H1 (cell line): ENCODE measurements around the gene PAFAH1B1. TPM values are rescaled to one million over a fixed set of nuclear protein-coding genes. Genes with fewer than 3 reads are reported as not detected.

ENCODE experiments used
- CTCF ChIA-PET: fragments of 300-600 bp; sonication (Branson Sonifier 250); formaldehyde crosslinking; loops from one replicate; lab custom pipeline; 2021; ENCODE audit not compliant: partially characterized antibody; lab: Charles Lee
- POLR2A ChIA-PET: fragments of 300-600 bp; sonication (Branson Sonifier 250); formaldehyde crosslinking; loops from one replicate; lab custom pipeline; 2021; ENCODE audit warnings: inconsistent platforms; ENCODE audit not compliant: partially characterized antibody; lab: Charles Lee
- DNase-seq, 2 experiments: peaks; one replicate each; pipeline versions ENCODE4 v3.0.0 to v3.0.0-alpha.2; 2010 to 2022; ENCODE audit warnings: low spot score in 2 of 2, low read depth in 1 of 2, mixed read lengths in 1 of 2
- FAIRE-seq: peaks from 2 replicates; lab custom pipeline; 2011; peaks lifted over from hg19 to GRCh38; lab: Jason Lieb, UNC
- H2AFZ ChIP-seq: 2 replicates; pipeline ENCODE4 v1.8.1; 2012; ENCODE audit warnings: low read length, inconsistent platforms
- H2AK5ac ChIP-seq: 2 replicates; pipeline ENCODE4 v1.6.1; 2013; ENCODE audit warnings: low read depth, low read length
- H2BK120ac ChIP-seq: replicated peaks from 2 replicates; pipeline ENCODE3; 2013; ENCODE audit warnings: low read depth, low read length, inconsistent platforms
- H2BK12ac ChIP-seq: 2 replicates; pipeline ENCODE4 v1.6.1; 2013; ENCODE audit warnings: low read depth, low read length
- H2BK15ac ChIP-seq: 2 replicates; pipeline ENCODE4 v1.6.1; 2013; ENCODE audit warnings: low read length
- H2BK20ac ChIP-seq: 2 replicates; pipeline ENCODE4 v1.6.1; 2013; ENCODE audit warnings: low read length
- H2BK5ac ChIP-seq: 2 replicates; pipeline ENCODE4 v1.6.1; 2013; ENCODE audit warnings: low read depth, low read length
- H3K14ac ChIP-seq: 2 replicates; pipeline ENCODE4 v1.6.1; 2013; ENCODE audit warnings: inconsistent platforms; ENCODE audit not compliant: insufficient read length
- H3K18ac ChIP-seq: 2 replicates; pipeline ENCODE4 v1.6.1; 2013; ENCODE audit warnings: low read length; ENCODE audit errors: extremely low read depth
- H3K23ac ChIP-seq: 2 replicates; pipeline ENCODE4 v1.6.1; 2013; ENCODE audit warnings: inconsistent platforms; ENCODE audit not compliant: insufficient read length
- H3K23me2 ChIP-seq: 2 replicates; pipeline ENCODE4 v1.6.1; 2013; ENCODE audit warnings: low read depth, low read length
- H3K27ac ChIP-seq: 2 replicates; pipeline ENCODE4 v1.6.1; 2011; ENCODE audit warnings: low read depth, low read length, inconsistent platforms
- H3K27me3 ChIP-seq, 4 experiments: replicated peaks in 1 of 4; 1 replicate in 1 of 4; 2 replicates in 3 of 4; pipeline versions ENCODE4 v1.6.1 to v1.8.1; 2011 to 2013; ENCODE audit warnings: low read length in 3 of 4, mild to moderate bottlenecking in 3 of 4, inconsistent platforms in 2 of 4, mixed read lengths in 2 of 4, moderate library complexity in 1 of 4; ENCODE audit not compliant: control insufficient read depth in 3 of 4, insufficient read depth in 3 of 4; ENCODE audit errors: extremely low read depth in 1 of 4
- H3K36me3 ChIP-seq, 4 experiments: 2 replicates each; pipeline versions ENCODE4 v1.6.1 to v1.8.1; 2011 to 2013; ENCODE audit warnings: mild to moderate bottlenecking in 4 of 4, low read length in 3 of 4, moderate library complexity in 2 of 4, control low read depth in 1 of 4, inconsistent platforms in 1 of 4; ENCODE audit not compliant: insufficient read depth in 4 of 4, control insufficient read depth in 2 of 4
- H3K4ac ChIP-seq: replicated peaks from 2 replicates; pipeline ENCODE3; 2013; ENCODE audit warnings: low read length, low read depth, mixed read lengths, inconsistent platforms; ENCODE audit not compliant: insufficient read length
- H3K4me1 ChIP-seq, 4 experiments: replicated peaks in 1 of 4; 1 replicate in 1 of 4; 2 replicates in 3 of 4; pipeline versions ENCODE4 v1.6.1 to v1.8.1; 2011 to 2013; ENCODE audit warnings: low read length in 3 of 4, inconsistent platforms in 2 of 4, mixed read lengths in 1 of 4; ENCODE audit not compliant: insufficient read depth in 4 of 4, control insufficient read depth in 3 of 4
- H3K4me2 ChIP-seq, 2 experiments: 2 replicates each; pipeline versions ENCODE4 v1.6.1 to v1.8.1; 2011 to 2013; ENCODE audit warnings: low read depth in 2 of 2, low read length in 2 of 2, control low read depth in 1 of 2, inconsistent platforms in 1 of 2, mild to moderate bottlenecking in 1 of 2; ENCODE audit not compliant: insufficient read depth in 1 of 2
- H3K4me3 ChIP-seq, 4 experiments: fragments of 200-600, 300-600 bp in 1 of 4; sonication (generic), shearing (Covaris generic), sonication (Bioruptor Twin) in 1 of 4; 2 replicates each; pipeline versions ENCODE4 v1.5.1 to v1.8.1; 2011 to 2016; ENCODE audit warnings: low read length in 4 of 4, low read depth in 3 of 4, control low read depth in 2 of 4, inconsistent platforms in 2 of 4, mild to moderate bottlenecking in 2 of 4, mixed read lengths in 1 of 4, moderate library complexity in 1 of 4; ENCODE audit not compliant: insufficient read depth in 2 of 4; ENCODE audit errors: extremely low read depth in 1 of 4
- H3K56ac ChIP-seq: replicated peaks from 2 replicates; pipeline ENCODE3; 2013; ENCODE audit warnings: low read depth, mild to moderate bottlenecking, mixed read lengths, low read length, inconsistent platforms; ENCODE audit not compliant: insufficient read length
- H3K79me1 ChIP-seq: 2 replicates; pipeline ENCODE4 v1.6.1; 2013; ENCODE audit warnings: low read depth, low read length, control low read depth
- H3K79me2 ChIP-seq, 2 experiments: 2 replicates each; pipeline versions ENCODE4 v1.6.1 to v1.8.1; 2012 to 2013; ENCODE audit warnings: low read length in 2 of 2, mild to moderate bottlenecking in 2 of 2, inconsistent platforms in 1 of 2; ENCODE audit not compliant: insufficient read depth in 2 of 2, control insufficient read depth in 1 of 2
- H3K9ac ChIP-seq, 4 experiments: replicated peaks in 1 of 4; 1 replicate in 1 of 4; 2 replicates in 3 of 4; pipeline versions ENCODE4 v1.6.1 to v1.8.1; 2011 to 2013; ENCODE audit warnings: low read depth in 3 of 4, low read length in 3 of 4, control low read depth in 2 of 4, mild to moderate bottlenecking in 2 of 4, moderate library complexity in 2 of 4, inconsistent platforms in 1 of 4; ENCODE audit errors: extremely low read depth in 1 of 4
- H3K9me3 ChIP-seq, 2 experiments: 2 replicates each; pipeline versions ENCODE4 v1.6.1 to v1.8.1; 2012 to 2013; ENCODE audit warnings: mild to moderate bottlenecking in 2 of 2, moderate library complexity in 2 of 2, control low read depth in 1 of 2, inconsistent platforms in 1 of 2, low read depth in 1 of 2, low read length in 1 of 2, mixed read lengths in 1 of 2; ENCODE audit not compliant: insufficient read depth in 2 of 2
- H4K20me1 ChIP-seq, 2 experiments: replicated peaks in 1 of 2; 2 replicates each; pipeline versions ENCODE3 to v1.8.1; 2011 to 2013; ENCODE audit warnings: inconsistent platforms in 2 of 2, low read length in 2 of 2, mild to moderate bottlenecking in 1 of 2; ENCODE audit not compliant: insufficient read depth in 2 of 2, control insufficient read depth in 1 of 2
- H4K5ac ChIP-seq: 2 replicates; pipeline ENCODE4 v1.6.1; 2013; ENCODE audit warnings: low read length, low read depth, mixed read lengths, inconsistent platforms; ENCODE audit not compliant: insufficient read length
- H4K8ac ChIP-seq: 2 replicates; pipeline ENCODE4 v1.8.0; 2013; ENCODE audit warnings: mild to moderate bottlenecking, moderate library complexity, low read length, inconsistent platforms; ENCODE audit not compliant: insufficient read depth; ENCODE audit errors: extremely low read depth
- H4K91ac ChIP-seq: replicated peaks from 2 replicates; pipeline ENCODE3; 2013; ENCODE audit warnings: low read length, mixed read lengths, inconsistent platforms; ENCODE audit not compliant: insufficient read length
- CEBPB ChIP-seq: IDR thresholded peaks from 2 replicates; pipeline ENCODE4 v1.6.1; 2012; ENCODE audit warnings: low read depth, low read length
- CHD2 ChIP-seq: IDR thresholded peaks from 2 replicates; pipeline ENCODE4 v1.6.1; 2012; ENCODE audit warnings: low read length, improper control_type of control experiment
- JUN ChIP-seq: IDR thresholded peaks from 2 replicates; pipeline ENCODE4 v1.6.1; 2011; ENCODE audit warnings: low read depth, mild to moderate bottlenecking, improper control_type of control experiment, low read length
- SP2 ChIP-seq: IDR thresholded peaks from 2 replicates; pipeline ENCODE4 v1.6.1; 2012; ENCODE audit warnings: mild to moderate bottlenecking, low read length, inconsistent platforms
- WGBS, 2 experiments: shearing (Covaris generic) in 1 of 2; methylation state at CpG; one replicate each; pipeline versions ENCODE4 v1.1.6 to v1.1.7; 2013 to 2015; ENCODE audit warnings: low lambda C conversion rate in 2 of 2, mixed read lengths in 2 of 2, inconsistent platforms in 1 of 2, low coverage in 1 of 2, missing lambda C conversion rate in 1 of 2; ENCODE audit not compliant: insufficient replicate concordance in 2 of 2, insufficient coverage in 1 of 2, insufficient read length in 1 of 2; ENCODE audit errors: extremely low coverage in 1 of 2, missing lambda C conversion rate in 1 of 2; 5-methylcytosine and 5-hydroxymethylcytosine counted together
- polyA plus RNA-seq, 7 experiments: library from polyadenylated mRNA; depleted of rRNA in 3 of 7; stranded (reverse) in 5 of 7; unstranded in 2 of 7; fragments of >200 nt in 5 of 7; fragments of 200-250 nt in 2 of 7; gene quantifications; 1 replicate in 5 of 7; 2 replicates in 1 of 7; 4 replicates in 1 of 7; pipeline versions ENCODE4 v1.2.1 to v1.2.3, GENCODE V29; 2011 to 2013; ENCODE audit warnings: missing spikeins in 2 of 7, mixed read lengths in 2 of 7
- total RNA-seq: library from RNA; stranded (reverse); fragmentation: NEBNext Ultra II Directional; extraction: Animal tissue kit (Norgen Biotek cat#: 25700); gene quantifications from 2 replicates; pipeline ENCODE4 v1.2.1, GENCODE V29; 2021

The PAFAH1B1 gene
- total and polyA plus RNA-seq, 2 of the 8 experiments (the other 6 are each of a cell fraction or from before 2014, with no cell fraction given) = 42.0 to 152 TPM

- peaks cover 0 to 5% (median 1%) of the 10 kb centered on the region in 4 experiments; a peak in 3 of 7 replicates for H3K4me1 ChIP-seq
- no peak for FAIRE-seq
- H3K4ac ChIP-seq = no peak overlapping the region
- no peak overlapping the region for H2BK12ac ChIP-seq
- peaks cover 14% of the 10 kb centered on the region in 2 experiments for H4K20me1 ChIP-seq
- no peak overlapping the region for H4K5ac ChIP-seq
- no peak overlapping the region for H3K18ac ChIP-seq
- H3K14ac ChIP-seq = no peak overlapping the region
- H4K8ac ChIP-seq = no peak overlapping the region
- no peaks in the 10 kb centered on the region for H3K23me2 ChIP-seq
- H3K4me3 ChIP-seq = no peak overlapping the region
- H2AFZ ChIP-seq = no peak overlapping the region
- H3K23ac ChIP-seq = no peak overlapping the region
- H2AK5ac ChIP-seq = no peak overlapping the region
- H2BK15ac ChIP-seq = no peak overlapping the region
- 87% methylated on average over 3 of the region's 3 CpGs; no CpG with 5 or more reads in 1 of the 2 experiments for WGBS, 2 experiments
- H2BK20ac ChIP-seq = no peak overlapping the region
- no peaks in the 10 kb centered on the region for H3K9me3 ChIP-seq
- peaks cover 3% of the 10 kb centered on the region; the same call in 1 of the 2 replicates for H3K79me1 ChIP-seq
- POLR2A ChIA-PET = interaction anchor here (1.6 kb wide), 1 partner anchor 22 kb away, joined by 6 read pairs; no protein-coding TSS in a partner anchor
- H3K9ac ChIP-seq = no peak overlapping the region
- CTCF ChIA-PET = interaction anchor here (1.3 kb wide), 1 partner anchor 11 kb away, joined by 3 read pairs; no protein-coding TSS in a partner anchor
- H3K36me3 ChIP-seq = peaks cover 0 to 18% (median 1%) of the 10 kb centered on the region in 4 experiments; a peak in 3 of 8 replicates
- H3K79me2 ChIP-seq = peaks cover 3 to 80% of the 10 kb centered on the region in 2 experiments; a peak in 3 of 4 replicates
- H3K27me3 ChIP-seq = no peaks in the 10 kb centered on the region
- no peak overlapping the region for H4K91ac ChIP-seq
- H3K4me2 ChIP-seq = no peak overlapping the region
- H2BK5ac ChIP-seq = no peak overlapping the region
- H3K56ac ChIP-seq = no peak overlapping the region
- H3K27ac ChIP-seq = no peak overlapping the region
- no peak for DNase-seq
- no peak overlapping the region for H2BK120ac ChIP-seq
- no peak for TF ChIP-seq CEBPB
- TF ChIP-seq SP2 = no peak
- no peak for TF ChIP-seq CHD2
- no peak for TF ChIP-seq JUN
Observed at GRCh38 chr17:2635241-2635640, 41.8 kb downstream of the PAFAH1B1 start.
